Mesenchymal stem cell (in vitro differentiated cells and primary cell): ENCODE data around the gene CHST11.

Source experiments
- DNase-seq: peaks from one replicate; pipeline ENCODE4 v3.0.0-alpha.2; 2013
- H2AFZ ChIP-seq: one replicate; pipeline ENCODE4 v1.6.1; 2013; ENCODE audit warnings: low read depth, mild to moderate bottlenecking, control low read depth, inconsistent platforms, low read length, moderate library complexity
- H2AK5ac ChIP-seq: 2 replicates; pipeline ENCODE4 v1.6.1; 2013; ENCODE audit warnings: low read length, moderate library complexity, mild to moderate bottlenecking, inconsistent platforms; ENCODE audit not compliant: severe bottlenecking
- H2BK120ac ChIP-seq: one replicate; pipeline ENCODE4 v1.6.1; 2013; ENCODE audit warnings: low read depth, mild to moderate bottlenecking, inconsistent platforms, low read length, moderate library complexity
- H2BK12ac ChIP-seq, 2 experiments: one replicate each; pipeline ENCODE4 v1.6.1; 2013; ENCODE audit warnings: inconsistent platforms in 2 of 2, low read length in 2 of 2, mild to moderate bottlenecking in 2 of 2, moderate library complexity in 2 of 2, control low read depth in 1 of 2
- H2BK15ac ChIP-seq: one replicate; pipeline ENCODE4 v1.6.1; 2013; ENCODE audit warnings: mild to moderate bottlenecking, low read depth, inconsistent platforms; ENCODE audit not compliant: poor library complexity, severe bottlenecking
- H2BK5ac ChIP-seq: 2 replicates; pipeline ENCODE4 v1.6.1; 2013; ENCODE audit warnings: low read depth, mild to moderate bottlenecking, low read length, control low read depth, inconsistent platforms; ENCODE audit not compliant: poor library complexity, severe bottlenecking
- H3K14ac ChIP-seq, 2 experiments: one replicate each; pipeline ENCODE4 v1.6.1; 2013; ENCODE audit warnings: inconsistent platforms in 2 of 2, low read length in 2 of 2, control low read depth in 1 of 2, mild to moderate bottlenecking in 1 of 2, moderate library complexity in 1 of 2
- H3K18ac ChIP-seq, 2 experiments: one replicate each; pipeline ENCODE4 v1.6.1; 2013; ENCODE audit warnings: inconsistent platforms in 2 of 2, low read length in 2 of 2, control low read depth in 1 of 2, low read depth in 1 of 2, mild to moderate bottlenecking in 1 of 2
- H3K23ac ChIP-seq, 2 experiments: one replicate each; pipeline ENCODE4 v1.6.1; 2013; ENCODE audit warnings: inconsistent platforms in 2 of 2, low read length in 2 of 2, mild to moderate bottlenecking in 2 of 2, moderate library complexity in 2 of 2, control low read depth in 1 of 2
- H3K27ac ChIP-seq: 2 replicates; pipeline ENCODE4 v1.5.1; 2013; ENCODE audit warnings: mild to moderate bottlenecking, moderate library complexity, low read length, control low read depth, inconsistent platforms; ENCODE audit not compliant: poor library complexity, severe bottlenecking
- H3K27me3 ChIP-seq, 2 experiments: 2 replicates each; pipeline versions ENCODE4 v1.6.1 to v1.7.0; 2013; ENCODE audit warnings: low read length in 2 of 2, mild to moderate bottlenecking in 2 of 2, moderate library complexity in 2 of 2, control low read depth in 1 of 2, inconsistent platforms in 1 of 2; ENCODE audit not compliant: control insufficient read depth in 1 of 2, insufficient read depth in 1 of 2
- H3K36me3 ChIP-seq, 2 experiments: 2 replicates each; pipeline versions ENCODE4 v1.6.1 to v1.7.0; 2013; ENCODE audit warnings: low read length in 2 of 2, control low read depth in 1 of 2, inconsistent platforms in 1 of 2, low read depth in 1 of 2, mild to moderate bottlenecking in 1 of 2; ENCODE audit not compliant: insufficient read depth in 2 of 2, control insufficient read depth in 1 of 2
- H3K4ac ChIP-seq, 2 experiments: one replicate each; pipeline ENCODE4 v1.6.1; 2013; ENCODE audit warnings: inconsistent platforms in 2 of 2, low read length in 2 of 2, mild to moderate bottlenecking in 2 of 2, moderate library complexity in 2 of 2, control low read depth in 1 of 2, low read depth in 1 of 2
- H3K4me1 ChIP-seq: 2 replicates; pipeline ENCODE4 v1.6.1; 2013; ENCODE audit warnings: low read depth, low read length, control low read depth; ENCODE audit not compliant: control insufficient read depth, insufficient read depth
- H3K4me2 ChIP-seq: 2 replicates; pipeline ENCODE4 v1.6.1; 2013; ENCODE audit warnings: low read length, mild to moderate bottlenecking, inconsistent platforms; ENCODE audit not compliant: poor library complexity, severe bottlenecking
- H3K4me3 ChIP-seq, 2 experiments: 2 replicates each; pipeline versions ENCODE4 v1.5.1 to v1.7.0; 2013; ENCODE audit warnings: low read length in 2 of 2, mild to moderate bottlenecking in 2 of 2, control low read depth in 1 of 2, low read depth in 1 of 2; ENCODE audit not compliant: insufficient read depth in 1 of 2
- H3K79me1 ChIP-seq: replicated peaks from 2 replicates; pipeline ENCODE4 v1.6.1; 2013; ENCODE audit warnings: mild to moderate bottlenecking, control low read depth, low read length, inconsistent platforms; ENCODE audit not compliant: poor library complexity, severe bottlenecking
- H3K9ac ChIP-seq: 2 replicates; pipeline ENCODE4 v1.7.0; 2013; ENCODE audit warnings: mild to moderate bottlenecking, low read length, moderate library complexity
- H3K9me3 ChIP-seq: 2 replicates; pipeline ENCODE4 v1.7.0; 2013; ENCODE audit warnings: mild to moderate bottlenecking, low read length; ENCODE audit not compliant: control insufficient read depth
- H4K8ac ChIP-seq: one replicate; pipeline ENCODE4 v1.6.1; 2013; ENCODE audit warnings: inconsistent platforms, mild to moderate bottlenecking, low read length, moderate library complexity
- H4K91ac ChIP-seq: one replicate; pipeline ENCODE4 v1.6.1; 2013; ENCODE audit warnings: mild to moderate bottlenecking, low read length, inconsistent platforms
- WGBS: methylation state at CpG from one replicate; pipeline ENCODE4 v1.1.7; 2013; ENCODE audit warnings: mixed read lengths; 5-methylcytosine and 5-hydroxymethylcytosine counted together

CHST11 gene

GRCh38 chr12:104419717-104420116 lies 37.0 kb upstream of the CHST11 start:
- H2AK5ac ChIP-seq, result no peak overlapping the region
- no peak overlapping the region for H3K4ac ChIP-seq
- H2BK15ac ChIP-seq, result no peak overlapping the region
- DNase-seq, result no peak
- no peak overlapping the region for H3K27ac ChIP-seq
- no peak overlapping the region for H3K18ac ChIP-seq
- H2BK12ac ChIP-seq, result no peak overlapping the region
- no peak overlapping the region for H2BK120ac ChIP-seq
- no peak overlapping the region for H3K14ac ChIP-seq
- peaks cover 0 to 4% of the 10 kb centered on the region in 2 experiments for H3K27me3 ChIP-seq
- no peak overlapping the region for H3K4me2 ChIP-seq
- 93% methylated on average over 2 of the region's 2 CpGs for WGBS
- H4K91ac ChIP-seq, result no peak overlapping the region
- H3K9ac ChIP-seq, result no peak overlapping the region
- H3K23ac ChIP-seq, result no peak overlapping the region
- H3K4me3 ChIP-seq, result no peak overlapping the region
- H3K36me3 ChIP-seq, result no peaks in the 10 kb centered on the region
- H3K9me3 ChIP-seq, result no peaks in the 10 kb centered on the region
- no peak overlapping the region for H4K8ac ChIP-seq
- H2AFZ ChIP-seq, result no peak overlapping the region
- H2BK5ac ChIP-seq, result no peak overlapping the region
- H3K4me1 ChIP-seq, result no peaks in the 10 kb centered on the region
- no peaks in the 10 kb centered on the region for H3K79me1 ChIP-seq

GRCh38 chr12:104420868-104421267 lies 35.9 kb upstream of the CHST11 start:
- H2BK5ac ChIP-seq, result no peak overlapping the region
- H3K9me3 ChIP-seq, result no peaks in the 10 kb centered on the region
- no peak overlapping the region for H4K8ac ChIP-seq
- H4K91ac ChIP-seq, result no peak overlapping the region
- no peaks in the 10 kb centered on the region for H3K4me1 ChIP-seq
- no peak overlapping the region for H2BK12ac ChIP-seq
- no peak overlapping the region for H2BK15ac ChIP-seq
- H3K27ac ChIP-seq, result no peak overlapping the region
- no peak overlapping the region for H3K4me3 ChIP-seq
- H3K23ac ChIP-seq, result no peak overlapping the region
- no peak for DNase-seq
- H3K9ac ChIP-seq, result no peak overlapping the region
- peaks cover 0 to 4% of the 10 kb centered on the region in 2 experiments for H3K27me3 ChIP-seq
- H3K14ac ChIP-seq, result no peak overlapping the region
- no peak overlapping the region for H3K4me2 ChIP-seq
- no peak overlapping the region for H2AFZ ChIP-seq
- no peak overlapping the region for H2BK120ac ChIP-seq
- H3K36me3 ChIP-seq, result no peaks in the 10 kb centered on the region
- H3K4ac ChIP-seq, result no peak overlapping the region
- H3K79me1 ChIP-seq, result no peaks in the 10 kb centered on the region
- no peak overlapping the region for H2AK5ac ChIP-seq
- WGBS, result 87% methylated on average over 2 of the region's 2 CpGs
- no peak overlapping the region for H3K18ac ChIP-seq

GRCh38 chr12:104421343-104421742 lies 35.4 kb upstream of the CHST11 start:
- no peak overlapping the region for H3K23ac ChIP-seq
- H3K79me1 ChIP-seq, result no peaks in the 10 kb centered on the region
- no peak overlapping the region for H2BK120ac ChIP-seq
- no peak overlapping the region for H2BK5ac ChIP-seq
- H4K8ac ChIP-seq, result no peak overlapping the region
- no peak overlapping the region for H2AK5ac ChIP-seq
- no peak overlapping the region for H2BK15ac ChIP-seq
- no peak overlapping the region for H3K4me2 ChIP-seq
- H3K14ac ChIP-seq, result no peak overlapping the region
- no peak for DNase-seq
- no peaks in the 10 kb centered on the region for H3K4me1 ChIP-seq
- no peaks in the 10 kb centered on the region for H3K36me3 ChIP-seq
- no peak overlapping the region for H3K9ac ChIP-seq
- H3K4ac ChIP-seq, result no peak overlapping the region
- no peak overlapping the region for H3K4me3 ChIP-seq
- no peak overlapping the region for H2AFZ ChIP-seq
- H3K18ac ChIP-seq, result no peak overlapping the region
- no peaks in the 10 kb centered on the region for H3K9me3 ChIP-seq
- no peak overlapping the region for H3K27ac ChIP-seq
- no peak overlapping the region for H2BK12ac ChIP-seq
- H3K27me3 ChIP-seq, result peaks cover 0 to 4% of the 10 kb centered on the region in 2 experiments
- WGBS, result 100% methylated on average over 1 of the region's 2 CpGs
- no peak overlapping the region for H4K91ac ChIP-seq

DNA sequence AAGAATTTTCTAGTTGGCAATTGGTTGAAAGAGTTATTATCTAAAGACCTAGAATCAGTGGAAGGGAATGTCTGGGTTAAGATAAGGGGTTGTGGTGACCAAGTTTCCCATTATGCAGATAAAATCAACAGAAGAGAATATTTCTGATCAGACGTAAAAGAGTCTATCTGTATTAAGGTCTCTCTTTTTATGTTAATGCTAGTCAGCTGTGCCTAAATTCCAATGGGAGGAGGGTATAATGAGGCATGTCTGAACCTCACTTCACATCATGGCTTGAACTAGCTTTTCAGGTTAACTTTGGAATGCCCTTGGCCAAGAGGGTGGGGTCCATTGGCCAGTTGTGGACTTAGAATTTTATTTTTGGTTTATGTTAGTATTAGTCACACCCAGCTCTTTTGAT lies 34.3 kb upstream of the CHST11 start:
- H3K9me3 ChIP-seq, result no peaks in the 10 kb centered on the region
- peaks cover 0 to 4% of the 10 kb centered on the region in 2 experiments for H3K27me3 ChIP-seq
- H3K4me2 ChIP-seq, result no peak overlapping the region
- no peak overlapping the region for H2BK120ac ChIP-seq
- H3K23ac ChIP-seq, result no peak overlapping the region
- H3K79me1 ChIP-seq, result no peaks in the 10 kb centered on the region
- H4K91ac ChIP-seq, result no peak overlapping the region
- H2AK5ac ChIP-seq, result no peak overlapping the region
- H3K9ac ChIP-seq, result no peak overlapping the region
- H3K4me1 ChIP-seq, result peaks cover 1% of the 10 kb centered on the region
- no peak overlapping the region for H3K4me3 ChIP-seq
- H2BK12ac ChIP-seq, result no peak overlapping the region
- DNase-seq, result no peak
- no peak overlapping the region for H4K8ac ChIP-seq
- H2BK15ac ChIP-seq, result no peak overlapping the region
- H3K18ac ChIP-seq, result no peak overlapping the region
- H3K27ac ChIP-seq, result no peak overlapping the region
- H2AFZ ChIP-seq, result no peak overlapping the region
- no peak overlapping the region for H3K4ac ChIP-seq
- no peak overlapping the region for H2BK5ac ChIP-seq
- 100% methylated on average over 1 of the region's 1 CpG for WGBS
- no peaks in the 10 kb centered on the region for H3K36me3 ChIP-seq
- H3K14ac ChIP-seq, result no peak overlapping the region
